Heart left ventricle (tissue), 16 donors: ENCODE results near the gene MRGPRE. TPM values are rescaled to one million over a fixed set of nuclear protein-coding genes. Genes with fewer than 3 reads are reported as not detected.
"Not testable (repeated sequence)": the region's sequence is repeated elsewhere in the genome, so short reads cannot be mapped to it uniquely, and the experiment has no call there.

Experiments used
- ATAC-seq, 4 donors: fragments of 200-7000 bp; cut with Tn5 transposase; one replicate each; pipeline ENCODE4 v1.9.1; 2020 to 2022; ENCODE audit warnings: moderate library complexity in 4 of 4, mild to moderate bottlenecking in 3 of 4, moderate number of reproducible peaks in 1 of 4
- DNase-seq, 5 donors: peaks; one replicate each; pipeline ENCODE4 v3.0.0-alpha.2; 2020
- H3K27ac ChIP-seq, 12 donors: fragments of 200-600 bp; sonication (generic) in 4 of 12; one replicate each; pipeline versions ENCODE4 v1.5.0 to v1.8.0; 2016 to 2022; ENCODE audit warnings: mild to moderate bottlenecking in 2 of 12
- H3K27me3 ChIP-seq, 9 donors: fragments of 200-600 bp; sonication (generic) in 2 of 9; one replicate each; pipeline versions ENCODE4 v1.5.1 to v1.8.0; 2016 to 2022; ENCODE audit warnings: mild to moderate bottlenecking in 3 of 9
- H3K36me3 ChIP-seq, 9 donors: fragments of 200-600 bp; sonication (generic) in 2 of 9; one replicate each; pipeline versions ENCODE4 v1.5.0 to v1.8.0; 2018 to 2022; ENCODE audit warnings: mild to moderate bottlenecking in 2 of 9
- H3K4me1 ChIP-seq, 12 donors: fragments of 200-600 bp; sonication (generic) in 4 of 12; one replicate each; pipeline versions ENCODE4 v1.5.0 to v1.8.0; 2016 to 2022; ENCODE audit warnings: mild to moderate bottlenecking in 3 of 12
- H3K4me3 ChIP-seq, 12 donors: fragments of 200-600 bp; sonication (generic) in 4 of 12; one replicate each; pipeline versions ENCODE4 v1.5.0 to v1.8.0; 2017 to 2022; ENCODE audit warnings: mild to moderate bottlenecking in 9 of 12, moderate library complexity in 4 of 12
- H3K9me3 ChIP-seq, 12 donors: fragments of 200-600 bp; sonication (generic) in 4 of 12; one replicate each; pipeline versions ENCODE4 v1.5.0 to v1.8.0; 2016 to 2022; ENCODE audit warnings: mild to moderate bottlenecking in 1 of 12
- CTCF ChIP-seq, 12 donors: fragments of 200-600 bp; sonication (generic) in 4 of 12; IDR thresholded peaks; one replicate each; pipeline versions ENCODE4 v1.5.0 to v1.8.0; 2018 to 2022; ENCODE audit warnings: antibody characterized with exemption in 12 of 12, mild to moderate bottlenecking in 5 of 12
- POLR2A ChIP-seq, 2 donors: fragments of 450-650 bp; IDR thresholded peaks; one replicate each; pipeline ENCODE4 v1.6.1; 2017; ENCODE audit warnings: antibody characterized with exemption in 2 of 2, mild to moderate bottlenecking in 2 of 2, moderate library complexity in 2 of 2
- WGBS, 4 donors: extraction: QIAGEN DNeasy Blood & Tissue Kit in 2 of 4; methylation state at CpG; one replicate each; pipeline versions ENCODE4 v1.1.5 to v1.1.7; 2013 to 2018; 5-methylcytosine and 5-hydroxymethylcytosine counted together
- intact Hi-C, 10 donors: fragments of 100-400 bp; cut with DNase I; formaldehyde crosslinking; loops; one replicate each; pipeline versions ENCODE4 v1.11.1 to v1.14.2; 2022
- polyA plus RNA-seq, 2 donors: library from polyadenylated mRNA; stranded (reverse); fragments of 200-250 nt; gene quantifications; one replicate each; pipeline ENCODE4 v1.2.3, GENCODE V29; 2013
- total RNA-seq, 9 donors: library from RNA; depleted of rRNA in 2 of 9; stranded (reverse); fragments of >200 nt in 2 of 9; fragmentation: NEBNext Ultra II Directional in 3 of 9; extraction: Animal tissue kit (Norgen Biotek cat#: 25700) in 3 of 9; gene quantifications; one replicate each; pipeline versions ENCODE4 v1.1.0 to v1.2.4, GENCODE V29; 2016 to 2023
- donor health status: ischemic (EF 13 %, LVEDD 7.1; RV severe dilation, severe dysfunction).
- donor health status: healthy with polysubstance abuse.
- donor health status: DM: no; HTN: yes; CAD: no.
- donor health status: DM: no; HTN: no; CAD: no.
- donor health status: ischemic (EF 25% LVEDD 6.9; RV normal size, moderate dysfunction).
- donor health status: ischemic (EF 25% LVEDD 5.7; RV mildly dilated, moderate dysfunction).
- donor health status: healthy.
- donor health status: DM: yes; HTN: yes; CAD: no.
- donor health status: ischemic (EF 35%, LVEDD 5.7; RV mildly dilated, moderate dysfunction).
- donor health status: nonischemic (EF 11% LVEDD 7.7; RV severe dilation, severe dysfunction).
- donor health status: DM: yes; HTN: yes; CAD: no.
- donor health status: PGD.
- donor health status: ischemic (EF 29% LVEDD 5.4; RV normal size, mild dysfunction).
- donor health status: nonischemic (EF 23%, LVEDD 6.1; RV moderate dilation, normal function).

MRGPRE gene
- total and polyA plus RNA-seq, 11 donors = 0.30 to 2.3 (median 0.65) TPM; not detected in 4

DNA sequence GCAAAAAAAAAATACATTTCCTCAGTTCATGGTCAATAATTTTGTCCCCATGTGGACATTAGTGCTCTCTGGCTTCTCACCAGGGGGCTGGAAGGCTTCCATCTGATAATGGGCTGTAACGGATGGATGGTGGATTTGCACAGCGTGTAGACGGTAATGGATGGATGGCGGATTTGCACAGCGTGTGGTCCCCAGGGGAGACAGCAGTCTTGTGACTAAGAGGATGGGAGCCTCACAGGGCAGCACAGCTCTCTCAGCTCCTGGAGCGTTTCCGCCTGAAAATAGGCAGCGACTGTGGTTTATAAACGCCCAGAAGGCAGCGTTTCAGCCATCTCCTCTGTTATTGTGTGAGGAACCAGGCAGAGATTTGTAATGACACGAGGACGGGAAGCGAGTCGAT lies 22.6 kb upstream of the MRGPRE start:
- H3K27ac ChIP-seq, H3K36me3 ChIP-seq, H3K9me3 ChIP-seq, intact Hi-C loops, ATAC-seq, H3K27me3 ChIP-seq, DNase-seq, H3K4me3 ChIP-seq, H3K4me1 ChIP-seq: not testable (repeated sequence)
- WGBS, 4 donors = no CpG with 5 or more reads among the region's 14 CpGs

DNA sequence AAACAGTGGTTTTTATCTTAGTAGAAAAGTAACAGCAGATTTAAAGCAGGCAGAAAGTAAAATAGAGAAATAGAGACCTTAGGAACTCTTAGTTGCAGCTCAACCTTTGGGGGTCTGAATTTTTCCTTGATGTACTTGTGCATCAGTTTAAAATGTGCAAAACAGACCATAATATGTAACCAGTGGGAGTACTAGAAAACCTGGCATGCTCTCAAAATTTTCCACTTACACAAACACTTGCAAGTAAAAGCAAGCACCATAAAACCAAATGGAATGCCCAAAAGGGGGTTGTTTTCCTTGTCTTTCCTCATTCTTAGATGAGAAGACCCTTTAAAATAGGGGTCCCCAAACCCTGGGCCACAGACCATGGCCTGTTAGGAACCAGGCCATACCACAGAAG lies 12.9 kb upstream of the MRGPRE start:
- peaks cover 0 to 12% (median 0%) of the 10 kb centered on the region in 9 donors for H3K27me3 ChIP-seq
- no peaks in the 10 kb centered on the region for H3K4me1 ChIP-seq
- no peaks in the 10 kb centered on the region for H3K9me3 ChIP-seq
- H3K36me3 ChIP-seq = no peaks in the 10 kb centered on the region
- ATAC-seq (no peak), DNase-seq (no peak)
- TF ChIP-seq POLR2A (IDR thresholded peaks at IDR 0.05) = no peak
- TF ChIP-seq CTCF (IDR thresholded peaks at IDR 0.05) = no peak
- no peak overlapping the region for H3K27ac ChIP-seq
- H3K4me3 ChIP-seq = no peak overlapping the region
- intact Hi-C loops = no loop called here

- TF ChIP-seq POLR2A (IDR thresholded peaks at IDR 0.05) (no peak), CTCF (IDR thresholded peaks at IDR 0.05) (no peak)
- DNase-seq (no peak), ATAC-seq (no peak)
- Histone ChIP-seq H3K27ac (no peak overlapping the region), H3K4me1 (no peaks in the 10 kb centered on the region), H3K36me3 (no peaks in the 10 kb centered on the region), H3K9me3 (no peaks in the 10 kb centered on the region), H3K27me3 (peaks cover 0 to 14% (median 0%) of the 10 kb centered on the region in 9 donors), H3K4me3 (no peak overlapping the region)
- intact Hi-C loops = no loop called here
- WGBS, 4 donors = 87 to 94% (median 90%) methylated on average over 1 of the region's 1 CpG
Measured at GRCh38 chr11:3243880-3244279, 11.7 kb upstream of the MRGPRE start.

DNA sequence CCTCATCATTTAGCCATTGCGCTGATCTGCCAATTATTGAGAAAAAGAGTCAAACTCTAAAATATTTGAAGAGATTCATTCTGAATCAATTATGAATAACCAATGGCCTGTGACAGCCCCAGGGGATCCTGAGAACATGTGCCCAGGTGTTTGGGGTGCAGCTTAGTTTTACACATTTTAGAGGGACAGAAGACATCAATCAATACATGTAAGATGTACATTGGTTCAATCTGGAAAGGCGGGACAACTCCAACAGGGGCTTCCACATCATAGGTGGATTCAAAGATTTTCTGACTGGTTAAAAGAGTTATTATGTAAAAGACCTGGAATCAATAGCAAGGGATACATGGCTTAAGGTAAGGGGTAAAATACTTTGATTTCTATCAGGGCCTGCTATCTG lies 4.9 kb upstream of the MRGPRE start:
- Histone ChIP-seq H3K27ac (no peak overlapping the region), H3K27me3 (peaks cover 0 to 4% (median 0%) of the 10 kb centered on the region in 9 donors), H3K4me3 (no peak overlapping the region), H3K36me3 (no peaks in the 10 kb centered on the region), H3K9me3 (no peaks in the 10 kb centered on the region), H3K4me1 (peaks cover 0 to 4% (median 0%) of the 10 kb centered on the region in 12 donors)
- TF ChIP-seq CTCF (IDR thresholded peaks at IDR 0.05) (no peak), POLR2A (IDR thresholded peaks at IDR 0.05) (no peak)
- intact Hi-C loops = no loop called here
- 80 to 92% (median 90%) methylated on average over 2 of the region's 2 CpGs for WGBS, 4 donors
- DNase-seq (no peak), ATAC-seq (no peak)

- H3K4me3 ChIP-seq = no peak overlapping the region
- ATAC-seq = no peak
- no peaks in the 10 kb centered on the region for H3K9me3 ChIP-seq
- no peak for DNase-seq
- TF ChIP-seq POLR2A (IDR thresholded peaks at IDR 0.05) (no peak), CTCF (IDR thresholded peaks at IDR 0.05) (no peak)
- peaks cover 0 to 10% (median 0%) of the 10 kb centered on the region in 12 donors for H3K4me1 ChIP-seq
- intact Hi-C loops = no loop called here
- H3K36me3 ChIP-seq = no peaks in the 10 kb centered on the region
- 48 to 73% (median 65%) methylated on average over 6 to 7 of the region's 7 CpGs for WGBS, 4 donors
- H3K27me3 ChIP-seq = peaks cover 0 to 15% (median 0%) of the 10 kb centered on the region in 9 donors
- no peak overlapping the region for H3K27ac ChIP-seq
Measured at GRCh38 chr11:3234846-3235245, 2.6 kb upstream of the MRGPRE start.
